Measurements from ENCODE around the gene GATAD2A. TPM values are rescaled to one million over a fixed set of nuclear protein-coding genes. Genes with fewer than 3 reads are reported as not detected.
"Not testable (repeated sequence)": the region's sequence is repeated elsewhere in the genome, so short reads cannot be mapped to it uniquely, and the experiment has no call there.

The GATAD2A gene, protein sequence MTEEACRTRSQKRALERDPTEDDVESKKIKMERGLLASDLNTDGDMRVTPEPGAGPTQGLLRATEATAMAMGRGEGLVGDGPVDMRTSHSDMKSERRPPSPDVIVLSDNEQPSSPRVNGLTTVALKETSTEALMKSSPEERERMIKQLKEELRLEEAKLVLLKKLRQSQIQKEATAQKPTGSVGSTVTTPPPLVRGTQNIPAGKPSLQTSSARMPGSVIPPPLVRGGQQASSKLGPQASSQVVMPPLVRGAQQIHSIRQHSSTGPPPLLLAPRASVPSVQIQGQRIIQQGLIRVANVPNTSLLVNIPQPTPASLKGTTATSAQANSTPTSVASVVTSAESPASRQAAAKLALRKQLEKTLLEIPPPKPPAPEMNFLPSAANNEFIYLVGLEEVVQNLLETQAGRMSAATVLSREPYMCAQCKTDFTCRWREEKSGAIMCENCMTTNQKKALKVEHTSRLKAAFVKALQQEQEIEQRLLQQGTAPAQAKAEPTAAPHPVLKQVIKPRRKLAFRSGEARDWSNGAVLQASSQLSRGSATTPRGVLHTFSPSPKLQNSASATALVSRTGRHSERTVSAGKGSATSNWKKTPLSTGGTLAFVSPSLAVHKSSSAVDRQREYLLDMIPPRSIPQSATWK
- total RNA-seq = 110 TPM

DNA sequence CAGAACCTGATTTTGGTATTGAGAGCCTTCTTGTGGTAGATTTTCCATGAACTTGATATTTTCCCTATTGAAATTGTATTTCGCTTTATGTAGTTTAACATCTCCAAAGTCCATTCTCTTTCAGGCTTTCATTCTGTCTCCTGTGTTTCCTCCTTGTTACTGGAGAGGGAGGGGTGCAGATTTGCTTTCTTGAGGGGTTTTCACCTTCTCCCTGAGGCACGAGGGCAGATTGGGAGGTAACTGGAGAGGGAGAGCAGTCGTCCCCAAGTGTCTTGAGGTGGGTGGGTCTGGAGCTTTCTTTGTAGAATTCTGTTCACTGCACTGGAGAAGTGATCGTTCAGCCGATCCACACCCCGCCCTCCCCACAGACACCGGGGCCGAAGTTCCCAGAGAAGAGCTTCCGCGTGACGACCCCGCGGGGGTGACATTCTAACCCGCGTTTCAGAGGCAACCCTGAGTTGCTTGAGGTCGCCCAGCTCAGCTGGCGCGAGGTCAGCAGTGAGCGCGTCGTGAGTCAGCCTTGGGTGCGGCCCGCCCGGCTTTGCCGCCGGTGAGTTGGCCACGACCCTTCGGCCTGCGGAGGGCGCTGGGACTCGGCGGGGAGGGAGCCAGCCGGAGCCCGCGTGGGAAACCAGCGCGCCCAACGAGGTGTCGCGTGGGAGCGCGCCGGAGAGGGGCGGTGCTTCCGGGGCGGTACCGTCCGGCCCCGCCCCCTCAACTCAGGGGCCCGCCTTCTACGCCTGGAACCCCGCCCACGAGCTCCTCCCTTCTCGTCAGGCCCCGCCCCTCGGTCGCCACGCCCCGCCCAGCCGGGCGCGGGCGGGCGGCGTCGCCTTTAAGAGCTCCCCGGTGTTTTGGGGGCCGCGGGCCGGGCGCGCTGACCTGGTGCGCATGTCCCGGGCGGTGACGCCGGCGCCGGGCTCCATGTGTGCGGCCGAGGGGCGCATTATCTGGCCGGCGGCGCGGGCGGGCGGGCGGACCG, at the start of gene GATAD2A:
GATAD2A (plus strand) TSS at position 797 of the 982 bp plus-strand sequence. CDS start 59,671 bp downstream, outside the sequence.
- peak; percentile 95 for DNase-seq (ENCODE audit: low spot score)

DNA sequence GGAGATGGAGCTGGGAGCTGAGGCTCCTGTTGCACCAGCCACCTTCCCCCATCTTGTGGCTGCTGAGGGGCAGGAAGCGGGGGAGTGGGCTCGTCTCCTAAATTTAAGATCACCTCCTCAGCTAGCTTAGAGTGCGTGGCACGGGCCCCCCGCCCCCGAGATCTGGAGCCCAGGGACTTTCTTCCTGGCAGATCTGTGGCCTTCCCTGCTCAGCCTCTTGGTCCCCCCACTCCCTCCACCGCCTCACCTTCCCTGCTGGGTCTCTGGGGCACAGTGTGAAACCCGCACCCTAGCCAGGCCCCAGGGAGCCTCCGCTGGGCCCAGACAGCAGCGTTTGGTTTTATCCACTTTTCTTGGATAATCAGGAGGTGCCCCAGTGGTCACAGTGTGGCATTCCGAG, 49.0 kb upstream of the GATAD2A start:
- no peak for DNase-seq (ENCODE audit: low spot score)

DNA sequence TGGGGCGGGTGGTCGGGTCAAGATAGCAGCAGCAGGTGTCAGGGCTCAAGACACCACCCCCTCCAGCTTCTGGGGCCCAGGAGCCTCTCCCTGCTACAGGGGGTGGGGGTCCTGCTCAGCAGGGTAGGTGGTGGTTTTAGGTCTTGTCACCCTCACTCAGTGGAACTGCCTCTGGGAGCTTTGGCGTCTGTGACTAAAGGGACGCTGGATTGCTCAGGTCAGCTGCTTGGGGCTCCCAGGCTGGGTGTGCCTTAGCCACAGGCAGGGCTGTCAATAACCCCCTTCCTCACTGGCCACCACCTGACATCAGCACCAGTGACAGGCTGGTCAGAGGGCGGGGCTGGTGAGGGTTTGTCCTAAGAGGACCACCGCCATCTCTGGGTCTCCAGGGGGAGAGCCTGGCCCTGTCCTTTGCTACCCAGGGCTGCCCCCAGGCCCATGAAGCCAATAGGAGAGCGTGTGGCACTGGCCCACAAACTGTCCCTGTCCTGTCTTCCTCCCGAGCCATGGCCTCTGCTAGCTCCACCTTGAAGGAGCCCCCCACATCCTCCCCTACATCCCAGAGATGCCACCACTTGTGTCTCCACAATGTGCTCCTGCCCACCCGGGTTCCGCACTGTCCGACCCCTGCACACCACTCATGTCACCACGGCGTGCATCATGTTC, 48.4 kb upstream of the GATAD2A start:
- no peak for DNase-seq (ENCODE audit: low spot score)

DNA sequence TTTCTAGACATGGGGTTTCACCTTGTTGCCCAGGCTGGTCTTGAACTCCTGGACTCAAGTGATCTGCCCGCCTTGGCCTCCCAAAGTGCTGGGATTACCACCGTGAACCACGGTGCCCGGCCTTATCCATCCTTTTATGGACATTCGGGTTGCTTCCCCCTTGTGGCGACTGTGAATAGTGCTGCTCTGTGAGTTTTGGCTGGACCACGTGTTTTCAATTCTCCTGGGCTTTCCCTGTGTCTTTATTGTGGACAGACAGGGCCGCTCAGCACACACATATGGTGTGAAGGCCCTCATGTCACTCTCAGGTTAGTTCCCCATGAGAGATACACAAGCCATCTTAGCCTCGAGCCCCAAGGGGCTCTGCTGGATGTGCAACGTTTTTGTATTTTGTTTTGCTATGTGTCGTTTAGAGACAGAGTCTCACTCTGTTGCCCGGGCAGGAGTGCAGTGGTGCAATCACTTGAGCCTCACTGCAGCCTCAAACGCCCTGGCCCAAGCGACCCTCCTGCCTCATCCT, 44.3 kb upstream of the GATAD2A start:
- DNase-seq (ENCODE audit: low spot score) = peak; percentile 79

DNA sequence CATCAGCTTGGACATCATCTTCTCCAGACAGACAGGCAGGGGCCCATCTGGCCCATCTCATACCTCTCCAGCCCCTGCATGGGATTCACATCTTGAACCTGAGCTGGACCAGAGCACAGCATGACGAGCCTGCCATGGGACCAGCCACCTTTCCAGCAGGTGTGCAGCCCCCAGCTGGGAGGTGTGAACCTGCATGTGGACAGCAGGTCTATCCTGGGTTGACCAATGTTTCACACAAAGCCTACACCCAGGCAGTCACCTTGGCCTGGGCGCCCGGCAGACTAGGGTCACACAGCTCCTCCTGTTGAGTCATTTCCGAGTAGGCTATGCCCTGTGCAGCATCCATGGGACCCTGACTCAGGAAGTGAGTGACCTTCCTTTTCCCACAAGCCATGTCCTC, 43.4 kb upstream of the GATAD2A start:
- DNase-seq (ENCODE audit: low spot score) = no peak

DNA sequence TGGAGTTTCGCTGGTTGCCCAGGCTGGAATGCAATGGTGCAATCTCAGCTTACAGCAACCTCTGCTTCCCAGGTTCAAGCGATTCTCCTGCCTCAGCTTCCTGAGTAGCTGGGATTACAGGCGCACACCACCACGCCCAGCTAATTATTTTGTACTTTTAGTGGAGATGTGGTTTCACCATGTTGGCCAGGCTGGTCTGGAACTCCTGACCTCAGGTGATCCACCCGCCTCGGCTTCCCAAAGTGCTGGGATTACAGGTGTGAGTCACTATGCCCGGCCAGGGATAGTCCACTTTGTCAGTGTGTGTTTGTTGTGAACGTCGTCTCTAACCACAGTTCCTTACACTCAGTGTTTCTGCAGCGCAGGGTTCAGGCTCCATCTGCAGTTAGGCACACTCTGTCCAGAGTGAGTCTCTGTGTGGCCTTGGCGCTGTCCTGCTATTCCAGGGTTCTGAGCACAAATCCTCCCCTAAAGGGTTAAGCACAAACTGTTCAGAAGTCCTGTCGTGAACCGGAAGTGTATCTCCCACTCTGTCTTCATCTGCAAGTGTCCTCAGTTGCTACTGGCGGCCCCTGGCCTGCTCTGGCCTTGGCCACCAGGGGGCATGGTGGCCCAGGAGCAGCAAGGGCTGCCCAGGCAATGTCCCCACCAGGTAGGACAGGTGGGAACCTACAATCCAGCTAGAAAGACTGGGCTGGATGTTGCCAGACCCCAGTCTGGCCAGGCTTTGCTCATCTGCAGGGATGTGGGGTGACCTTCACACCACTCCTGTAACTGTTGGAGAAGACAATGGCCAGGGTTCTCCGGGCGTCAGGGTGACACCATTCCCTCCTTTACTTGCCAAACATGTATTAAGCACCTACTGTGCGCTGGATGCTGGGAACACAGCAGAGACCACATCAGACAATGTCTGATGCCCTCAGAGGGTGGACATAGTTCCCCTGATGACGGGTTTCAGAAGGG, 38.8 kb upstream of the GATAD2A start:
- peak; percentile 70 for DNase-seq (ENCODE audit: low spot score)

DNA sequence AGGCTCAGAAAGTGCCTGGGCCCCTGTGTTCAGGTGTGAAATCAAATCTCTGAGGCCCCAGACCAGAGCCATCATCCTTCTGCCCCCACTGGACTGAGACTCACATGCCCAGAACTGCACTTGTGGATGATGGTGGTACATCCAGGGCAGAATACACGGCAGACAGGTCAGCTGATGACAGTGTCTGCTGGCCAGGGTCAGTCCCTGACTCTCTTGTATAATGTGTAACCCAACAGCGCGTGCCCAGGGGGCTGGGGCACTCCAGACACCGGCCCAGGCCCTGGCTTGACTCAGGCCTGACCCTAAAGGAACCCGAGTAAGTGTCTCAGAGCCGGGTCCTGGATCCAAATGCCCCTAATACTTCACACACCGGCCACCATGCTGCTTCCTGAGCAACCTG, 37.4 kb upstream of the GATAD2A start:
- DNase-seq (ENCODE audit: low spot score) = no peak

DNA sequence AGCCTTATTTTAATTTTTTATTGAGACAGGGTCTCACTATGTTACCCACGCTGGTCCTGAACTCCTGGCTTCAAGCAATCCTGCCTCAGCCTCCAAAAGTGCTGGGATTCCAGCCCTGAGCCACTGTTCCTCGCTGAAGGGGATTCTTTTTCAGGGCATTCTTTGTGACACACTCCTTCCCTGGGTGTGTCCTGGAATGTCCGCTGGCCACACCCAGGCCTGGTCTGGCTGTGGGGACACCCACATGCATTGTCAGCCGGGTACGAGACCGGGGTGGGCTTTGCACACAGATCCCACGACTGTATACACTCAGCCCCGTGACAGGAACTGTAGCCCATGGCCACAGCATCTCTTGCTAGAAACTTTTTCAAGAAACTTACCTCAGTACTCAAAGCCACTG, 34.4 kb upstream of the GATAD2A start:
- DNase-seq (ENCODE audit: low spot score) = no peak

DNA sequence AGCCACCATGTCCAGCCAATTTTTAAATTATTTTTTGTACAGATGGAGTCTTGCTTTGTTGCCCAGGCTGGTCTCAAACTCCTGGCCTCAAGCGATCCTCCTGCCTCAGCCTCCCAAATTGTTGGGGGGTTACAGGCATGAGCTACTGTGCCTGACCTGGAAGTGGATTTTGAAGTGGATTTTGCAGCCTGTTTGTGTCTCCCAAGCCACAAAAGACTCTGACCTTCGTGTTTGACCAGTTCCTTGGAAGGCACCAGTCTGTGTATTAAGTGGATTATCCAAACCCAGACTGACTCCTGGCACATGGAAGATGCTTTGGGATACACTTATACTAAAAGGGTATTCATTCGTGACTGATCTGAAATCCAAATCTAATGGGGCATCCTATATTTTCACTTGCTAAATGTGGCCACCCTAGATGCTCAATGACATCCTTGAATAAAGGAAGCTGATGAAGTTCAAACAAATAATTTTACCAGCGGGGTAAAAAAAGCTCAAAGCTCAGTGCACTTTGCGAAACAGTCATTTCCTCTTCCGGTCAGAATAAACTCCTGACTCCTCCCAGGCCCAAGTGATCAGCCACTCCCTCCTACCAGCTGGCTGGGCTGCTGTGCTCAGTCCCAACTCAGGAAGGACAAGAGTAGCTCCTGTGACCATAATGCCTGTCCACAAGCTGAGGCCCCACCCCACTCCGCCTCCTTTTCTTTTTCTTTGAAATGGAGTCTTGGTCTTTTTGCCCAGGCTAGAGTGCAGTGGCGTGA, 32.6 kb upstream of the GATAD2A start:
- DNase-seq (ENCODE audit: low spot score) = peak; percentile 69

DNA sequence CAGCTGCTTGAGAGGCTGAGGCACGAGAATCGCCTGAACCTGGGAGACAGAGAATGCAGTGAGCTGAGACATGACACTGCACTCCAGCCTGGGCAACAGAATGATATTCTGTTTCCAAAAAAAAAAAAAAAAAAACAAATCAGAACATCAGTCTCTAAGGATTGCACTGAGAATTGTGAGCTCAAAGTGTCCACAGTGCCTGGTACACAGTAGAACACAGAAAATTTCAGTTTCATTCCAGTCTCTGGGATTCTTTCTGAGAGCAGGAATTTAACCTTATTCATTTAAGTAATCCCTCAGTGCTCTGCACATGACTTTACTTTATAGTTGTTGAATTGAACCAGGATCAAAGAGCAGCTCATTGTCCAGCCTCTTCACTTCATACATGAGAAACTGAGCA, 25.9 kb upstream of the GATAD2A start:
- DNase-seq (ENCODE audit: low spot score) = no peak

DNA sequence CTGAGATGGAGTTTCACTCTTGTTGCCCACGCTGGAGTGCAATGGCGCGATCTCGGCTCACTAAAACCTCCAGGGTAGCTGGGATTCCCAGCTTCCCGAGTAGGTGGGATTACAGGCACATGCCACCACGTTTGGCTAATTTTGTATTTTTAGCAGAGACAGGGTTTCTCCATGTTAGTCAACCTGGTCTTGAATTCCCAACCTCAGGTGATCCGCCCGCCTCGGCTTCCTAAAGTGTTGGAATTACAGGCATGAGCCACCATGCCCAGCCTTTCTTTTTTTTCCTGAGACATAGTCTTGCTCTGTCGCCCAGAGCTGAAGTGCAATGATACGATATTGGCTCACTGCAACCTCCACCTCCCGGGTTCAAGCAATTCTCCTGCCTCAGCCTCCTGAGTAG, 25.2 kb upstream of the GATAD2A start:
- not testable (repeated sequence) for DNase-seq (ENCODE audit: low spot score)

DNA sequence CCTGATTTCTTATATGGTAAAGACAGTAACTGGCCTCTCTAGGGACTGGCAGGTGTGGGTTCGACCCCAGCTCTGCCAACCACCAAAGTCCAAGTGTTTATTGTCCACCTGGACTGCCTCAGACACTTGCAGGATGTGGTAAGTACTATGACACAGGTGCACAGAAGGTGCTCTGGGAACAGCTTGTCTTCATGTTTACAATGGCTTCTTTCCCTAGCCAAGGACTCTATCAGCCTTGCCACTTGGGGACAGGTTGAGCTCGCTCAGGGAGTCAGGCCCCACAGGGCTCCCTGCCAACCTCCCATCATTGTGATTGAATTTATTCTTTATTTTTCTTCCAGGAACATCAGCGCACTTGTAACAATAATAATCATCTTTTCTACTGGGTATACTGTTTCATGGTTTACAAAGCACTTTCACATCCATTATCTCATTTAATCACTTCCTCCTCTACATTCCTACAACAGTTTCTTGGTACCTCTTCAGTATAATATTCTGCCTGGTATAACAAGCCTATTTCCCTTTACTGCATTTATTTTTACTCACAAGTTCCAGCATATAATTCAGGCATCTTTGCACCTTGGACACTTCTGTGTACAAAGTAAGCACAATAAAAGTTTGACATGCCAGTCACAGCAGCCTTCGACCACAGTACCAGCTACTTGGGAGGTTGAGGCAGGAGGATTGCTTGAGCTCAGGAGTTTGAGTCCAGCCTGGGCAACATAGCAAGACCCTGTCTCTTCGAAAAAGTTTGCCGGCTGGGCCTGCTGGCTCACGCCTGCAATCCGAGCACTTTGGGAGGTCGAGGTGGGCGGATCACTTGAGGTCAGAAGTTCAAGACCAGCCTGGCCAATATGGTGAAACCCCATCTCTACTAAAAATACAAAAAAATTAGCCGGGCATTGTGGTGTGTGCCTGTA, 24.2 kb upstream of the GATAD2A start:
- peak; percentile 26 for DNase-seq (ENCODE audit: low spot score)

DNA sequence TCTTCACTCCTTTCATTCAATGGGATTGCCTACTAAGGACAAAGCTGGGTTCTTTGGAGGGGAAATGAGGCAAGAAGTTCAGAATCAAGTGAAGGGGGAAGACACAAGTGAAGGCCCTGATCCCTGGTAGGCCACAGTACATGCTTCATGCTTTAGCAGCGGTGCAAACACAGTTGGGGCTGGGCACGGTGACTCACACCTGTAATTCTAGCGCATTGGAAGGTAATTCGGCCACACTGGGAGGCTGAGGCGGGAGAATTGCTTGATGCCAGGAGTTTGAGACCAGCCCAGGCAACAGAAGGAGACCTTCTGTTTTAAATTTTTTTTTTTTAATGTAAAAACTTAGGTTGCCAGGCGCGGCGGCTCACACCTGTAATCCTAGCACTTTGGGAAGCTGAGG, 23.4 kb upstream of the GATAD2A start:
- DNase-seq (ENCODE audit: low spot score) = no peak

DNA sequence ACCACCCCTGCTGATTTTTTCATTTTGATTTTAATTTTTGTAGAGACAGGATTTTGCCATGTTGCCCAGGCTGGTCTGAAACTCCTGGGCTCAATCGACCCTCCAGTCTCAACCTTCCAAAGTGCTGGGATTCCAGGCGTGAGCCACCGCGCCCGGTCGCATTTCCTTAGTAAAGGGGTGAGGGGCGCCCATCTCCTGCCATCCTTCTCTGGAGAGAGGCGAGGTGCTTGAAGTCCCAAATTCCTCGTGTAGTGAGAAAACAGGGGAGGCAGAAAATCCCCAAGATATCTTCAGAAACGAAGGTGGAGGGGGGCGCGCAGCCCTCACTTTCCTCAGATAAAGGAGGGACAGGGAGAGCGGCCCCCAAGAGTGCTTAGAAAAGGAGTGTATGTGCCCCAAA, 21.0 kb upstream of the GATAD2A start:
- DNase-seq (ENCODE audit: low spot score) = no peak

DNA sequence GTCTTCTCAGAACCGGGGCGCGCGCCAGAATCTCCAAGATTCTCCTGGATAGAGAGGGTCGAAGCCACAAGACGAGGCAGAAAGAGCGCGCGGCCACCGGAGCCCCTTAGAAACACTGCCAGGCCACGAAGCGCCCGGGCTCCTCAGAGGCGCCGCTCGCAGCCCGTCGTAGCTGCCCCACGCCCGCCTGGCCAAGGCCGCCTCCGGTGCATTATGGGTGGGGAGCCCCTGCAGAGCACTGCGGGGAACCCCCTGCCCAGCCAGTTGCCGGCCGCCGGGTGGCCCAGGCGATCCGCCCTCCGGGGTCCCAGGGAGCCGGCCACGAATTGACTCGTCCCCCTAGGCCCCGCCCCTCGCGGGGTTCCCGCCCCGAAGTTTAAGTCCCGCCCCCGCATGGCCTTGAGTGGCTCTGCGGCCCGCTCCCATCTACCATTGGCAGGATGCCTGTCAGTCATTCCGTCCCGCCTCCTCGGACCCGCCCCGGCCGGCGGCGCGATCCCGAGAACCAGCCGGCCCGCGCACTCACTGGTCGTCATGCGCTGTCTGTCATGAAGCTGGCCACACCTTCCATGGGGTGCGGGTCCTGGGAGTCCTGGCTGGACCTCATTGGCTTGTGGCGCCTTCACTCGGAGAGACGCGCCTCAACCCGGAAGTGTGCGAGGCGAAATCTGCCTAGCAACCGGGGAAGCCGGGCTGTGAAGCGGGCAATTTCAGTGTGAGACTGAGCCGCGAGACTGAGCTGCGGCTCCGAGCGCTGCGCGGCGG, 20.2 kb upstream of the GATAD2A start:
- peak; percentile 100 for DNase-seq (ENCODE audit: low spot score)

DNA sequence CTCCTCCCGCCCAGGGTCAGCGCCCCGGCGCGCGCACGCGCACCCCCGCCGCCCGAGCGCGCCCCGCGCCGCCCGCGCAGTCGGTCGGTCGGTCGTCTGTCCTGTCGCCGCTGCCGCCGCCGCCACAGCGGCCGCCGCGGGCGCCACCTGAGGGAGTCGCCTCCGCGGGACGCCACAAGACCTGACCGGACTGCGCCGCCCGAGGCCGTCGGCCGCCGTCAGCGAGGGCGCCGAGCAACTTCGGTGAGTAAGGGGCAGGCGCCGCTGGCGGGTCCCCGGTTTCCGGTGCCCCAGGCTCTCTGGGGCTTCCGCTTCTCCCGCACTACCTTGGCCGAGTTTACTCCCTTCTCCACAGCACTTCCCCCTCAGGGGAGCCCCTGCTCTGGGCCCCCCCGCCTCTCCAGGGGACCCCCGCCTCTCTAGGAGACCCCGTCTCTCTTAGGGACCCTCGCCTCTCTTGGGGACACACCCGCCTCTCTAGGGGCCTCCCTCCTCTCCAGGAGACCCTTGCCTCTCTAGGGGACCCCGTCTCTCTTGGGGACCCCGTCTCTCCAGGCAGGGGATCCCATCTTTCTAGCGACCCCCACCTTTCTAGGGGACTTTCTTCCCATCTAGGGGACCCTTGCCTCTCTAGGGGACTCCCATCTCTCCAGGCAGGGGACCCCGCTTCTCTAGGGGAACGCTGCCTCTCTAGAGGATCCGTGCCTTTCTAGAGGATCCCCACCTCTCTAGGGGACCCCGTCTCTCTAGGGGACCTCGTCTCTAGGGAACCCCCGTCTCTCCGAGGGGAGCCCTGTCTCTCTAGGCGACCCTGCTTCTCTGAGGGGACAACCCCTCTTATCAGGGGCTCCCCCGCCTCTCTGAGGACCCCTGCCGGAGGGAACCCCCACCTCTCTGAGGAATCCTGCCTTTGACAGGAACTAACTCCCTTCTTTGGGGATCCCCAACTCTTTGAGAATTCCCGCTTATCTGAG, 19.3 kb upstream of the GATAD2A start:
- DNase-seq (ENCODE audit: low spot score) = peak; percentile 35

Measured in mucosa of gallbladder (tissue), 1 donor.